Neutrophil (primary cell): ENCODE data around the gene S1PR1.

ENCODE experiments used
- H3K27ac ChIP-seq: fragments of 200-600 bp; sonication (generic); 2 replicates; pipeline ENCODE4 v1.5.1; 2016; ENCODE audit warnings: mild to moderate bottlenecking, moderate library complexity
- H3K27me3 ChIP-seq: fragments of 200-600 bp; sonication (generic); 2 replicates; pipeline ENCODE4 v1.6.0; 2016; ENCODE audit warnings: mild to moderate bottlenecking
- H3K36me3 ChIP-seq: fragments of 200-600 bp; sonication (generic); 2 replicates; pipeline ENCODE4 v1.5.1; 2017
- H3K4me1 ChIP-seq, 2 experiments: fragments of 200-600 bp in 1 of 2; sonication (generic) in 1 of 2; 1 replicate in 1 of 2; 2 replicates in 1 of 2; pipeline versions ENCODE4 v1.5.1 to v1.6.1; 2013 to 2016; ENCODE audit warnings: low read depth in 1 of 2, low read length in 1 of 2, mild to moderate bottlenecking in 1 of 2, moderate library complexity in 1 of 2; ENCODE audit not compliant: control insufficient read depth in 1 of 2, insufficient read depth in 1 of 2
- H3K4me3 ChIP-seq, 2 experiments: fragments of 200-600 bp in 1 of 2; sonication (generic) in 1 of 2; 1 replicate in 1 of 2; 2 replicates in 1 of 2; pipeline ENCODE4 v1.5.1; 2013 to 2016; ENCODE audit warnings: low read depth in 1 of 2, low read length in 1 of 2, mild to moderate bottlenecking in 1 of 2, moderate library complexity in 1 of 2
- H3K9me3 ChIP-seq: fragments of 200-600 bp; sonication (generic); 2 replicates; pipeline ENCODE4 v1.5.1; 2016
- TF ChIP-seq, protein P1 (sequence below): fragments of 200-600 bp; sonication (generic); IDR thresholded peaks from 2 replicates; pipeline ENCODE4 v1.5.1; 2016; ENCODE audit warnings: antibody characterized with exemption

The S1PR1 gene

DNA sequence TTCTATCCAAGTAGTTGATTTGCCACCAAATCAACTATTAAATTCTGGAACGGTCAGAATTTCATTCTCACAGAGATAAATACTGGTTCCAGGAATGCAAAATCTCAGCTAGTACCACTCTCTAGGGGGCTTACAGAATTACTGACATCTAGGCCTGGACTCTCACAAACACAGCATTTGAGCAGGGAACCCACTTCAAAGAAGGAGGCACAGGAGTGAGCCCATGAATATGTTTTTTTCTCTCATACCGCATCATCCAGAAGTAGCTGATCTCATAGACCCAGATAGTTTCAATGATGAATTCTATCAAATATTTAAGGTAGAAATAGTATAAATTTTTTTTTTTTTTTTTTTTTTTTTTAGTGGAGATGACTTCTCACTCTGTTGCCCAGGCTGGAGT lies 32.1 kb downstream of the S1PR1 start:
- no peaks in the 10 kb centered on the region for H3K4me1 ChIP-seq

DNA sequence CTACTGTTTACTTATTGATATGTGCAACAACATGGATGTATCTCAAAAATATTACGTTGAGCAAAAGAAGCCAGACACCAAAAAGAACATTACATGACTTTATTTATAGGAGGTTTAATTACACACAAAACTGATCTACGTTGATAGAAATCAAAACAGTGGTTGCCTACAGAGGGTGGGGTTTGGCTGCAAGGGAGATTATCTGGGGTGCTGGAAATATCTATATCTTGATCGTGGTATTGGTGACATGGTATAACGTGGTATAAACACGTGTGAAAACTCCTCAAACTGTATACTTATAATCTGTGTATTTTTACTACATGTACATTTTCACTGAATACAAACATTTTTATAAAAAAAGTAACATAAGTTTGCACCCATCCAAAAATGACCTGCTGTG lies 38.9 kb downstream of the S1PR1 start:
- H3K4me3 ChIP-seq = no peak overlapping the region
- H3K36me3 ChIP-seq = no peaks in the 10 kb centered on the region
- no peak overlapping the region for H3K27ac ChIP-seq
- TF ChIP-seq, protein P1, sequence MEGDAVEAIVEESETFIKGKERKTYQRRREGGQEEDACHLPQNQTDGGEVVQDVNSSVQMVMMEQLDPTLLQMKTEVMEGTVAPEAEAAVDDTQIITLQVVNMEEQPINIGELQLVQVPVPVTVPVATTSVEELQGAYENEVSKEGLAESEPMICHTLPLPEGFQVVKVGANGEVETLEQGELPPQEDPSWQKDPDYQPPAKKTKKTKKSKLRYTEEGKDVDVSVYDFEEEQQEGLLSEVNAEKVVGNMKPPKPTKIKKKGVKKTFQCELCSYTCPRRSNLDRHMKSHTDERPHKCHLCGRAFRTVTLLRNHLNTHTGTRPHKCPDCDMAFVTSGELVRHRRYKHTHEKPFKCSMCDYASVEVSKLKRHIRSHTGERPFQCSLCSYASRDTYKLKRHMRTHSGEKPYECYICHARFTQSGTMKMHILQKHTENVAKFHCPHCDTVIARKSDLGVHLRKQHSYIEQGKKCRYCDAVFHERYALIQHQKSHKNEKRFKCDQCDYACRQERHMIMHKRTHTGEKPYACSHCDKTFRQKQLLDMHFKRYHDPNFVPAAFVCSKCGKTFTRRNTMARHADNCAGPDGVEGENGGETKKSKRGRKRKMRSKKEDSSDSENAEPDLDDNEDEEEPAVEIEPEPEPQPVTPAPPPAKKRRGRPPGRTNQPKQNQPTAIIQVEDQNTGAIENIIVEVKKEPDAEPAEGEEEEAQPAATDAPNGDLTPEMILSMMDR = no peak
- H3K9me3 ChIP-seq = no peaks in the 10 kb centered on the region
- H3K27me3 ChIP-seq = no peaks in the 10 kb centered on the region
- no peaks in the 10 kb centered on the region for H3K4me1 ChIP-seq

More for the DNA sequence above, 32.1 kb downstream of the S1PR1 start:
- TF ChIP-seq, protein P1 = no peak
- Histone ChIP-seq H3K4me3 (no peak overlapping the region), H3K27ac (no peak overlapping the region), H3K27me3 (no peaks in the 10 kb centered on the region), H3K9me3 (no peaks in the 10 kb centered on the region), H3K36me3 (no peaks in the 10 kb centered on the region)

GRCh38 chr1:101276818-101277217 lies 40.0 kb downstream of the S1PR1 start:
- no peaks in the 10 kb centered on the region for H3K9me3 ChIP-seq
- H3K27me3 ChIP-seq = no peaks in the 10 kb centered on the region
- TF ChIP-seq, protein P1 = no peak
- no peak overlapping the region for H3K27ac ChIP-seq
- H3K36me3 ChIP-seq = no peaks in the 10 kb centered on the region
- no peaks in the 10 kb centered on the region for H3K4me1 ChIP-seq
- H3K4me3 ChIP-seq = no peak overlapping the region

- H3K36me3 ChIP-seq = no peaks in the 10 kb centered on the region
- TF ChIP-seq, protein P1 = no peak
- no peak overlapping the region for H3K27ac ChIP-seq
- no peak overlapping the region for H3K4me3 ChIP-seq
- H3K9me3 ChIP-seq = no peaks in the 10 kb centered on the region
- H3K4me1 ChIP-seq = no peaks in the 10 kb centered on the region
- no peaks in the 10 kb centered on the region for H3K27me3 ChIP-seq
Observed at GRCh38 chr1:101278238-101278637, 41.4 kb downstream of the S1PR1 start.

DNA sequence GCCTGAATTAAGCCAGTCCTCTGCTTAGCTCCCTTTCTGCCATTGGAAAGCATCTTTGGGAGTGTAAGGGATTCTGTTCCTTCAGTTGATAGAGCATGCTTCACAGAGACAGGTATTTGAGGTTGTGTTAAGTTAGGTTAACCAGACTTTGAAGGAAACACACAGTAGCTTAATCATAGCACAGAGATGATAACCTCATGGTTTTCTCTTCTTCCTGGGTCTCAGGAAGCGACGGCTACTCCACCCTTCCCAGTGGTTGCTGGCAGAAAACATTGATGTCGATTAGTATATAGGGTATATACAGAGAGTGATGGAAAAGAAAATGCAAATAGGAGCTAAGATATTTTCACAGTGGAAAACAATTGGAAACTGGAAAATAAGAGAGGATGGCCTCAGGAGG lies 42.0 kb downstream of the S1PR1 start:
- Histone ChIP-seq H3K9me3 (no peaks in the 10 kb centered on the region), H3K27ac (no peak overlapping the region), H3K27me3 (no peaks in the 10 kb centered on the region), H3K36me3 (no peaks in the 10 kb centered on the region), H3K4me1 (no peaks in the 10 kb centered on the region), H3K4me3 (no peak overlapping the region)
- TF ChIP-seq, protein P1 = no peak

GRCh38 chr1:101280049-101280592 lies 43.3 kb downstream of the S1PR1 start:
- Histone ChIP-seq H3K4me3 (no peak overlapping the region), H3K27ac (no peak overlapping the region), H3K27me3 (no peaks in the 10 kb centered on the region), H3K36me3 (no peaks in the 10 kb centered on the region), H3K4me1 (no peaks in the 10 kb centered on the region), H3K9me3 (no peaks in the 10 kb centered on the region)
- TF ChIP-seq, protein P1 = no peak
